ENCODE measurements around the gene FBN3.

The FBN3 gene

GRCh38 chr19:8131517-8131916 lies 17.9 kb downstream of the FBN3 start:
- in situ Hi-C loops (cut with MboI; ENCODE audit: low pct_unique_long_range_greater_than_20kb, low sequenced_read_pairs, unreplicated experiment), result no loop called here
- TF ChIP-seq CTCF (IDR thresholded peaks at IDR 0.05; ENCODE audit: extremely low read depth, insufficient read depth, missing control alignments), result no peak
- no peak for DNase-seq (ENCODE audit: low spot score)

GRCh38 chr19:8129061-8129618 lies 20.3 kb downstream of the FBN3 start:
- in situ Hi-C loops (cut with MboI; ENCODE audit: low pct_unique_long_range_greater_than_20kb, low sequenced_read_pairs, unreplicated experiment), result no loop called here
- TF ChIP-seq CTCF (IDR thresholded peaks at IDR 0.05; ENCODE audit: extremely low read depth, insufficient read depth, missing control alignments), result no peak
- DNase-seq (ENCODE audit: low spot score), result no peak

- in situ Hi-C loops (cut with MboI; ENCODE audit: low pct_unique_long_range_greater_than_20kb, low sequenced_read_pairs, unreplicated experiment), result no loop called here
- no peak for TF ChIP-seq CTCF (IDR thresholded peaks at IDR 0.05; ENCODE audit: extremely low read depth, insufficient read depth, missing control alignments)
- DNase-seq (ENCODE audit: low spot score), result no peak
Measured at GRCh38 chr19:8128551-8128950, 20.8 kb downstream of the FBN3 start.

- in situ Hi-C loops (cut with MboI; ENCODE audit: low pct_unique_long_range_greater_than_20kb, low sequenced_read_pairs, unreplicated experiment), result no loop called here
- no peak for DNase-seq (ENCODE audit: low spot score)
- no peak for TF ChIP-seq CTCF (IDR thresholded peaks at IDR 0.05; ENCODE audit: extremely low read depth, insufficient read depth, missing control alignments)
Measured at GRCh38 chr19:8127311-8127710, 22.1 kb downstream of the FBN3 start.

GRCh38 chr19:8126511-8126910 lies 22.9 kb downstream of the FBN3 start:
- DNase-seq (ENCODE audit: low spot score), result no peak
- in situ Hi-C loops (cut with MboI; ENCODE audit: low pct_unique_long_range_greater_than_20kb, low sequenced_read_pairs, unreplicated experiment), result no loop called here
- no peak for TF ChIP-seq CTCF (IDR thresholded peaks at IDR 0.05; ENCODE audit: extremely low read depth, insufficient read depth, missing control alignments)

- in situ Hi-C loops (cut with MboI; ENCODE audit: low pct_unique_long_range_greater_than_20kb, low sequenced_read_pairs, unreplicated experiment), result no loop called here
- no peak for TF ChIP-seq CTCF (IDR thresholded peaks at IDR 0.05; ENCODE audit: extremely low read depth, insufficient read depth, missing control alignments)
- DNase-seq (ENCODE audit: low spot score), result no peak
Measured at GRCh38 chr19:8126008-8126407, 23.4 kb downstream of the FBN3 start.

- in situ Hi-C loops (cut with MboI; ENCODE audit: low pct_unique_long_range_greater_than_20kb, low sequenced_read_pairs, unreplicated experiment), result no loop called here
- no peak for DNase-seq (ENCODE audit: low spot score)
- TF ChIP-seq CTCF (IDR thresholded peaks at IDR 0.05; ENCODE audit: extremely low read depth, insufficient read depth, missing control alignments), result no peak
Measured at GRCh38 chr19:8123683-8124082, 25.7 kb downstream of the FBN3 start.
